Endometrial microvascular endothelial cells (primary cell): ENCODE results near the gene KIF22. TPM values are rescaled to one million over a fixed set of nuclear protein-coding genes. Genes with fewer than 3 reads are reported as not detected.
"Not testable (repeated sequence)": the region's sequence is repeated elsewhere in the genome, so short reads cannot be mapped to it uniquely, and the experiment has no call there.

ENCODE experiments used
- in situ Hi-C: cut with HindIII; loops from 2 replicates; pipeline ENCODE4 v1.10.0; 2017; ENCODE audit warnings: low sequenced_read_pairs, low pct_unique_long_range_greater_than_20kb; ENCODE audit errors: inconsistent ontology term
- total RNA-seq: library from RNA; depleted of rRNA; stranded (reverse); fragments of >200 nt; gene quantifications from one replicate; pipeline ENCODE4 v1.2.3, GENCODE V29; 2015; ENCODE audit errors: inconsistent ontology term

The KIF22 gene
- total RNA-seq, 1 donor from 2014 or later = 98.0 TPM

DNA sequence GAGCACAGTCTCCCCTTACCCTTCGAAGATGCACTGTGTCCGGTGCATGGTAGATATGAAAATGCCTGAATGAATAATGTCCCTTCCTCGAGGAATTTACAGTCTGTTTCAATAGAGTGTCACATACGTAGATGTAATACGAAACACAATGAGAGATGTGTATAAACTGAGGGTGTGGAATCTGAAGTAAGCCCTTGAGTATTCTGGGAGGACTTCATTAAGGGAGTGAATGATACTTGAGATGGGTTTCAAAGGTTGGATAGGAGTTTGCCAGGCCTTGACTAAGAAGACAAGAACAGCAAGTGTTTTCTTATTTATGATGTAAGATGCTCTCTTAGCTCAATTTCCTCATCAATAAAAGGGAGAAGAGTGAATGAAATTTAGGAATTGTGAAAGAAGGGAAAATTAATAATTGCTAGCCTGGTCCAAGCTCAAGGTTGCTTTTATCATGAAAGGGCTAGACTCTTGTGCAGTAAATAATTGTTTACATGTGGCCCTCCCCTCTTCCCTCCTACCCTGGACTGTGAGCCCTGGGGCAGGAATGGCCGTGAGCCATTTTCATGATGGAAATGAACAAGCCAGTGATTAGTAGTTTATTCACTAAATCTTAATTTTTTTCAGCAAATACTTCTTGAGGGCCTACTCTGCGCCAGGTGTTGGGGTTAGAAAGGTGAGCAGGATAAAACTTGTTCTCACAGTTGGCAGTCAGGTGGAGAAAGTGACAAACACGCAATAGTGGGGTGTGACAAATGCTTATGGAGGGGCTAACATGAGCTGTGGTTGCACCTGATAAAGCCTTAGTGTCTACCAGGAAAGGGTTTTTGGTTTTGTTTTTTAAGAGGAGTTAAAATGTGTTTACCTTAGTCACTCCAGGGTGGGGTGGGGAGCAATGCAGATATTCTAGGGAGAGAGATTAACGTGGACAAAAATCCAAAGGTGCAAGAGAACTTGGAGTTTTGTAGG lies 1.6 kb downstream of the KIF22 start:
- in situ Hi-C loops = no loop called here

DNA sequence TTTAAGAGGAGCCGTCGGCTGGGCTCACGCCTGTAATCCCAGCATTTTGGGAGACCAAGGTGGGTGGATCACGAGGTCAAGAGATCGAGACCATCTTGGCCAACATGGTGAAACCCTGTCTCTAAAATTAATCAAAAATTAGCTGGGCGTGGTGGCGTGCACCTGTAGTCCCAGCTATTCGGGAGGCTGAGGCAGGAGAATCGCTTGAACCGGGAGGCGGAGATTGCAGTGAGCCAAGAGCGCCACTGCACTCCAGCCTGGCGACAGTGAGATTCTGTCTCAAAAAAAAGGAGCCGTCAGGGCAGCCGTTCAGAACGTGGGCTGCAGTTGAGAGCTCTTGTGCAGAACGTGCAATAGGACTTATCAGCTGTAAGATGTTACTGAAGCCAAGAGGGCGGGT lies 2.6 kb downstream of the KIF22 start:
- in situ Hi-C loops = not testable (repeated sequence)

DNA sequence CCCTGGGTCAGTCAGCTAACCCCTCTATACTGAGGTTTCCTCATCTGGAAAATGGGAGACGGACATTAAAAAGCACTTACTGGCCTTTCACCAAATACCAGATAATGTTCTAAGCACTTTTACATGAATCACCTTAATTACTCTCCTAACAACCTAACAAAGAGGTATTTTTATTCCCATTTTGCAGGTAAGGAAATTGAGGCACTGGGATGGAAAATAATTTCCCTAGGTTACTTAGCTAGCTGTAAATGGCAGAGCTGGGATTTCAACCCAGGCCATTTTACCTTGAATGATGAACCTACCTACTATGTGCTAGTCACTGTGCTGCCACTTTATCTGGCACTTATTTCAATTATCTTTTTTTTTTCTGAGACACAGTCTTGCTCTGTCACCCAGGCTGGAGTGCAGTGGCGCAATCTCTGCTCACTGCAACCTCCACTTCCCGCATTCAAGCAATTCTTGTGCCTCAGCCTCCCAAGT lies 3.7 kb downstream of the KIF22 start:
- in situ Hi-C loops = no loop called here

DNA sequence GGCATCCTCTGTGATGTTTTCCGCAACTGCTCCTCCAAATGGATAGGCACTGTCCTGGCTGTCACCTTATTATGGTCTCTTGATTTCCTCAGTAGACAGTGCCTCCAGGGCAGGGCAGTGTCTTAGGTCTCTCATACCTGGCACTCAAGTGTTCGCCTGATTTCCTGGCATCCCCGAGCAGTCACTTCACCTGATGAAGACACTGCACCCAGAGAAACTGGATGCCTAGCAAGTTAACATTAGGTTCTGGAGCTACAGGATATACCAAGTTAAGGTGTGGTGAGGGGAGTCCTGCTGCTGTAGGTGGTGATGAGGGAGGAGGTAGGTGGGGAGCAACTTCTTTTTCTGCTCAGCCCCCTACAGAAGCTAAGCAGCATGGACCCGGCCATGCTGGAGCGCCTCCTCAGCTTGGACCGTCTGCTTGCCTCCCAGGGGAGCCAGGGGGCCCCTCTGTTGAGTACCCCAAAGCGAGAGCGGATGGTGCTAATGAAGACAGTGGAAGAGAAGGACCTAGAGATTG lies 11.9 kb downstream of the KIF22 start:
- in situ Hi-C loops = loop anchor here (10.0 kb wide), 1 partner anchor 62 kb away; the partner anchor contains the start of gene CDIPT

DNA sequence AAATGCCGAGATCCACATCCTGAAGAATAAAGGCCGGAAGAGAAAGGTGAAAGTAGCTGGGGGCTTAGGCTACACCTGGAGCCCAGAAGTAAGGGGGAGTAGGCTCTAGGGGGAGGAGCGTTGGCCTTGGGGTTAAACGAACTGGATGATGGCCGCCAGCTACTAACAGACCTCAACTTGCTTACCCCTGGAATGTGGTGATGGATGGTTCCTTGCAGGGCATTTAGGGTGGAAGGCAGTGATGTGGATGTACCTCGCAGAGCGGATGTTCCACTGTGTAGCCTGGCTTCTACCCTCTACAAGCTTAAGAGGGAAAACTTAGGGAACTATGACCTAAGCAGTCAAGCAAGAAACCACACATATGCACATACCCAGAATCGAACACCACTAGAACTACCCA lies 13.5 kb downstream of the KIF22 start:
- in situ Hi-C loops = loop anchor here (10.0 kb wide), 1 partner anchor 61 kb away; the partner anchor contains the start of gene CDIPT

DNA sequence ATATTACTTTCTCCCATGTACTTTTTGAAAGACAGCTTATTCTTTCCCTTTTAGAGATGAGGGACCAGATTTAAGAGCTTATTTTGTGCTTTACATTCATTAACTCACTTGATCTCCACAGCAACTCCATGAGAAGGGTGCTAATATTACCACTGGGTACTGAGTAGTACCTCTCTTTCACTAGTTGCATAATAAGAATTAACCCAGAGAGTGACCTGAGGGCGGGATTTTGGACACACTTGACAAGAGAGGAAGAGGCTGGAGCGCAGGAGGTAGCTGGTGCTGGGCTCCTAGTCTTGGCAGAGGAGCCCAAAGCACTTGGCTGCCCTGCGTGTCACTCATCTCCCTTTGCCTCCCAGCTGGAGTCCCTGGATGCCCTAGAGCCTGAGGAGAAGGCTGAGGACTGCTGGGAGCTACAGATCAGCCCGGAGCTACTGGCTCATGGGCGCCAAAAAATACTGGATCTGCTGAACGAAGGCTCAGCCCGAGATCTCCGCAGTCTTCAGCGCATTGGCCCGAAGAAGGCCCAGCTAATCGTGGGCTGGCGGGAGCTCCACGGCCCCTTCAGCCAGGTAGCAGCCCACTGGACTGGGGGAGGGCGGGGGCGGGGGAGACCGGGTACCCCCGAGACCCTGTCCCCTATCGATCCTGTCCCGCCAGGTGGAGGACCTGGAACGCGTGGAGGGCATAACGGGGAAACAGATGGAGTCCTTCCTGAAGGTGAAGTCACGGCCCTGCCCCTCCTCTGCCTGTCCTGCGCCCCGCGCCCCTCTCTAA lies 14.1 kb downstream of the KIF22 start:
- in situ Hi-C loops = loop anchor here (10.0 kb wide), 1 partner anchor 60 kb away; the partner anchor contains the start of gene CDIPT

DNA sequence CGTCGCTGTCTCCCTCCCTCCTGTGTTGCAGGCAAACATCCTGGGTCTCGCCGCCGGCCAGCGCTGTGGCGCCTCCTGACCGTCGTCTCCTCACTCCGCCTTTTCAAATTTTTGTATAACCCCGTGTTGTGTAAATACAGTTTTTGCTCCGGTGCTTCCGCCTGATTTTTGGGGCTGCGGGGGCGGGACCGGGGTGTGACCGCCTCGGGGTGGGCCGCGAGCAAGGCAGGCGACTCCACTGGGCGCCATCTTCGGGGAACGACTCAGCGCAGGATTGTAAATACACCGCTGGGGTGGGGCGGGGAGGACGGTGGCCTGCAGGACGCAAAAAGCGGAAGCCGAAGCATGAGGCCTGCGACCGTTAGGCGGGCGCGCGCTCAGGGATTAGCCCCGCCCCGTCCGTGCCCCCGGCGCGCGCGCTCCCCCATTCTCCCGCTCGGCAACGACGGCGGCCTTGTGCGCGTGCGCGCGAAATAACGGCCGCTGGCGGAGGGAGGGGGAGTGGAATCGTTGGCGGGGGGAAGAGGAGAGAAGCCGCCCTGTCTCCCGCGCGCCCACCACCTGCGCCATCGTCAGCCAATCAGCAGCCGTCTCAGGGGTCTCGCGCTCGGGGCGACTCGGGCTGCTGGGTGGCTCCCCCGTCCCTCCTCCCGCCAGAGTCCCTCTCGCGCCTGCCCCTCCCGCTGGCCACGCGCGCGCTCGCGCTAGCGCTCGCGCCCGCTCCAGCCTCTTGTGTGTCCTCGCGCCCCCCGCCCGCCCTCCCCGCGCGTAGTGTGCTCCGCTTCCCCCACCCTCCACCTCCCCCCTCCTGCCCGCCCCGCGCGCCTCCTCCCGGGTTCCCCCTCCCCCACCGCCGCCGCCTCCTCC lies 14.9 kb downstream of the KIF22 start:
- in situ Hi-C loops = loop anchor here (10.0 kb wide), 1 partner anchor 59 kb away; the partner anchor contains the start of gene CDIPT

DNA sequence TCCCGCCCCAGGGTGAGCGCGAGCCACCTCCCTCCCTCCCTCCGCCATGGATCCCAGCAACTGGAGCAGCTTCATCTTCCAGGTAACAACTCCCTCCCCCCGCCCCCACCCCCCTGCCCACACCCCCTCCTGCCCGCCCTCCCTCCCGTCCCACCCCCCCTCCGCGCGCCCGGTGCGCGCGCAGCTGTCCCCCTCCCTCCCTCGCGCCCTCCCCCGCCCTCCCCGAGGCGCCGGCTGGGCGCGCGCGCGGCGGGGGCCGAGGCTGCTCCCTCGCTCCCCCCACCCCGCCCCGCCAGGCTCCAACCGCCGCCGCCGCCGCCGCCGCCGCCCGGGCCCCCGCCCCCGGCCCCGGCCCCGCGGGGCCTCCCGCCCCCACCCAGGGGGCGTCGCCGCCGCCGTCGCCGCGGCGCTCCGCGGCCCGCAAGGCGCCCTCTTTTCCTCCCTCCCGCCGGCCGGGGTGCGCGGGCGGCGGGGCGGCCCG lies 15.6 kb downstream of the KIF22 start, which contains the start of gene MAZ:
TSS of gene MAZ (plus strand) at position 431 of the 481 bp plus-strand sequence. CDS start 173 bp downstream, outside the sequence.
- in situ Hi-C loops = loop anchor here (10.0 kb wide), 1 partner anchor 59 kb away; the partner anchor contains the start of gene CDIPT

DNA sequence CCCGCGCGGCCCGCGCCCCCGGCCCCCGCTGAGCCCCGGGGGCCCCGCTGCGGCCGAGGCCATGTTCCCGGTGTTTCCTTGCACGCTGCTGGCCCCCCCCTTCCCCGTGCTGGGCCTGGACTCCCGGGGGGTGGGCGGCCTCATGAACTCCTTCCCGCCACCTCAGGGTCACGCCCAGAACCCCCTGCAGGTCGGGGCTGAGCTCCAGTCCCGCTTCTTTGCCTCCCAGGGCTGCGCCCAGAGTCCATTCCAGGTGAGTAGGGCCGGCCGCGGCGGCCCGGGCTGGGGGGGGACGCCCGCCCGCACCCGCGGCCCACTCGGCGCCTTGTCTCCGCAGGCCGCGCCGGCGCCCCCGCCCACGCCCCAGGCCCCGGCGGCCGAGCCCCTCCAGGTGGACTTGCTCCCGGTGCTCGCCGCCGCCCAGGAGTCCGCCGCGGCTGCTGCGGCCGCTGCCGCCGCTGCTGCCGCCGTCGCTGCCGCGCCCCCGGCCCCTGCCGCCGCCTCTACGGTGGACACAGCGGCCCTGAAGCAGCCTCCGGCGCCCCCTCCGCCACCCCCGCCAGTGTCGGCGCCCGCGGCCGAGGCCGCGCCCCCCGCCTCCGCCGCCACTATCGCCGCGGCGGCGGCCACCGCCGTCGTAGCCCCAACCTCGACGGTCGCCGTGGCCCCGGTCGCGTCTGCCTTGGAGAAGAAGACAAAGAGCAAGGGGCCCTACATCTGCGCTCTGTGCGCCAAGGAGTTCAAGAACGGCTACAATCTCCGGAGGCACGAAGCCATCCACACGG lies 16.3 kb downstream of the KIF22 start:
- in situ Hi-C loops = loop anchor here (10.0 kb wide), 1 partner anchor 58 kb away; the partner anchor contains the start of gene CDIPT

DNA sequence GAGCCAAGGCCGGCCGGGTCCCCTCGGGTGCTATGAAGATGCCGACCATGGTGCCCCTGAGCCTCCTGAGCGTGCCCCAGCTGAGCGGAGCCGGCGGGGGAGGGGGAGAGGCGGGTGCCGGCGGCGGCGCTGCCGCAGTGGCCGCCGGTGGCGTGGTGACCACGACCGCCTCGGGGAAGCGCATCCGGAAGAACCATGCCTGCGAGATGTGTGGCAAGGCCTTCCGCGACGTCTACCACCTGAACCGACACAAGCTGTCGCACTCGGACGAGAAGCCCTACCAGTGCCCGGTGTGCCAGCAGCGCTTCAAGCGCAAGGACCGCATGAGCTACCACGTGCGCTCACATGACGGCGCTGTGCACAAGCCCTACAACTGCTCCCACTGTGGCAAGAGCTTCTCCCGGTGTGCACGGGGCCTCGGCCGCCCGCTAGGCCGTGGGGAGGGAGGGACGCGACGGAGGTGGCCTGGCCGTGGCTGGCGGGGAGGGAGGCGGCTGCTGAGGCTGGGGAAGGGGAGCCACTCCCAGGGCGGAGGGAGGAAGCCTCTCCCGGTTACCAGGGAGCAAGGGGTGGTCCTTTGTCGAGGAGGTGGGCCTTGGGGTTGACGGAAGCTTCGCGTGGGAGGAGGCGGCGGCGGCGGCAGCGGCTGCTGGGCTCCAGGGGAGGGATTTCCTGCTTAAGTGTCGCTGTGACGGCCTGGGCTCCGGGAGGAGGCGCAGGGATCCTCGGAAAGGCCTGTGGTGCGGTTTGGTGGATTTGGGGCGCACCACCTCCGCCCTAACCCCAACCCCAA lies 17.1 kb downstream of the KIF22 start:
- in situ Hi-C loops = loop anchor here (10.0 kb wide), 1 partner anchor 57 kb away; the partner anchor contains the start of gene CDIPT

DNA sequence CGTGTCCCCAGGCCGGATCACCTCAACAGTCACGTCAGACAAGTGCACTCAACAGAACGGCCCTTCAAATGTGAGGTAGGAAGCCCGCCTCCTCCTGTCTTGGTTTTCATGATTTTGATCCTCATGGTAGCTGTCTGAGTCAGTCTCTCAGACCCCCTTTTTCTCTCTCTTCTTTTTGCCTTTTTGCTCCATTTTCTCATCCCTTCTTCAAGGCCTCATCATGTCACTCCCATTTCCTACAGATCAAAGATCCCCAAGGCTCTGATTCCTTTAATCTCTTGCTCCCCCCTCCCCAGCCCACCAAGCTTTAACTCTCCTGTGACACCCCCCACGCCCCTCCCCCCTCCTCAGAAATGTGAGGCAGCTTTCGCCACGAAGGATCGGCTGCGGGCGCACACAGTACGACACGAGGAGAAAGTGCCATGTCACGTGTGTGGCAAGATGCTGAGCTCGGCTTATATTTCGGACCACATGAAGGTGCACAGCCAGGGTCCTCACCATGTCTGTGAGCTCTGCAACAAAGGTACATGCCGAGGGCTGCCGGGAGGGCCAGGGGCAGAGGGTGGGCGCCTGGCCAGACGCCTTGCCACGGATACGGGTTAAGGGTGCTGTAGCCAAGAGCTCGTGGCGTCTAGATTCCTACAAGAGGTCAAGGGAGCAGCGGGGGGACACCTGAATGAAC lies 17.8 kb downstream of the KIF22 start:
- in situ Hi-C loops = loop anchor here (10.0 kb wide), 1 partner anchor 56 kb away; the partner anchor contains the start of gene CDIPT

DNA sequence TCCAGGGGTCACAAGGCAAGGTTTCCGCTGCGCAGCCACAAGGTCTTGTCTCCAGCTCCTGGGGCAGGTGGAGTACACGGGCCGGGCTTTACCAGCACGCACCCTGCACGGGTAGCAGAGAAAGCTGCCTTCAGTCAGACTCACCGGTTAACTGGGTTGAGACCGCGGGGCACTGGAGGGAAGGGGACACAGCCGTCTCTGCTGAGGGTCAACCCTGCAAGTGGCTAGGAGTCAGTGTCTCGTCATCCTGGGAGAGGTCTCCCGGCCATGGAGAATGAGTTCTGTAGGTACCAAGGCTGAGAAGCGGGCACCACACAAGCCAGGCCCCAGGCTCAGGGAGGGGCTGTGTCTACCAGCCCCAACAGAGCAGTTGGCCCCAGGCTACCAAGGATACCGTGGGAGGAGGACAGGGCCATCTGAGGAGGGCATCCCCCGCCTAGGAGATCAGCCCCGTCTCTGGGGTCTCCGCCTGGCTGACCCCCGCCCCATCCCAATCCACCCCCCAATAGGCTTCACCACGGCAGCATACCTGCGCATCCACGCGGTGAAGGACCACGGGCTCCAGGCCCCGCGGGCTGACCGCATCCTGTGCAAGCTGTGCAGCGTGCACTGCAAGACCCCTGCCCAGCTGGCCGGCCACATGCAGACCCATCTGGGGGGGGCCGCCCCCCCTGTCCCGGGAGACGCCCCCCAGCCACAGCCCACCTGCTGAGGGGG lies 18.6 kb downstream of the KIF22 start:
- in situ Hi-C loops = loop anchor here (10.0 kb wide), 1 partner anchor 56 kb away; the partner anchor contains the start of gene CDIPT

DNA sequence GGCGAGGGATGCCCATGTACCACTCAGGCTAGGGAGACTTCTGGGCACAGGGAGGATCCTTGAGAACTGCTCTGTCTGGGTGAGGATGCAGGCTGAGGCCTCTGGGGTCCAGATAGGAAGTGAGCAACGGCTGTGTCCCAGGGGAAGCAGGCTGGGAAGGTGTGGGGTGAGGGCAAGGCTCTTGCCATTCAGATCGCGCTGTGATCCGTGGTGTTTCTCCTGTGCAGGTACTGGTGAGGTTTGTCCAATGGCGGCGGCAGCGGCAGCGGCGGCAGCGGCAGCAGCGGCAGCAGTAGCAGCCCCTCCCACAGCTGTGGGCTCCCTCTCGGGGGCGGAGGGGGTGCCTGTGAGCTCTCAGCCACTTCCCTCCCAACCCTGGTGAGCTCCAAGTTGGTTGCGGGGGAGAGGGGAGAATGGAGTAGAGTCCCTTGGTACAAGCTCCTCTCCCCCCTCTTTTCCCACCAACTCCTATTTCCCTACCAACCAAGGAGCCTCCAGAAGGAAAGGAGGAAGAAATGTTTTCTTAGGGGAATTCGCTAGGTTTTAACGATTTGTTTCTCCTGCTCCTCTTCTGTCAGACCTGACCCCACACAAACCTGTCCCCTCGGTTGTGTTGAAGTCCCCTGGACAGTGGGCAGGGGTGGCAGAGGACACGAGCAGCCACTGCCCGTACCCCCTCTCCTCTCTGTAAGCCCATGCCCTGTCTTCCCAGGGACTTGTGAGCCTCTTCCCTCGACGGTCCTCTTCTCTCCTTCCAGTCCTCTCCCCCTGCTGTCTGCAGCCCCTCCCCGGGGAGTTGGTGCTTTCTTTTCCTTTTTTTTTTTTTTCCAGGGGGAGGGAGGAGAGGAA lies 19.5 kb downstream of the KIF22 start:
- in situ Hi-C loops = loop anchor here (10.0 kb wide), 1 partner anchor 55 kb away; the partner anchor contains the start of gene CDIPT

DNA sequence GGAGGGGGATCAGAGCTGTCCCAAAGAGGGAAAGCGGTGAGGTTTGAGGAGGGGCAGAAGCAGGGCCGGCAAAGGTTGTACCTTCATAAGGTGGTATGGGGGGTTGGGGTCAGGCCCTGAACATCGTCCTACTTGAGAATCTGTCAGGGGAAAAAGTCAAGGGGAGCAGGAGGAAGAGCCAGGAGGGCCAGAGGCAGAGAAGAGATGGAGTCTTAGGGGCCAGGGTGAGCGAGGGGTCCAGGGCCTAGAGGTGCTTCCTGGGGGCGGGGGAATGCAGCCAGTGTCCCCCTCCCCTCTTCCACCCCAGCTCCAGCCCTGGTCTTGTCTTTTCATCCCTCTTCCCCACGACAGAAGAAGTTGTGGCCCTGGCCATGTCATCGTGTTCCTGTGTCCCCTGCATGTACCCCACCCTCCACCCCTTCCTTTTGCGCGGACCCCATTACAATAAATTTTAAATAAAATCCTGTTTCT lies 20.2 kb downstream of the KIF22 start:
- in situ Hi-C loops = no loop called here
